Right lobe of liver (tissue), 4 donors: ENCODE results near the gene CD177.

Experiments used
- CTCF ChIP-seq, 4 donors: fragments of 200-600 bp in 3 of 4; fragments of 450-650 bp in 1 of 4; IDR thresholded peaks; one replicate each; pipeline versions ENCODE4 v1.5.1 to v1.8.0; 2016 to 2022; ENCODE audit warnings: antibody characterized with exemption in 4 of 4, mild to moderate bottlenecking in 2 of 4
- POLR2A ChIP-seq: fragments of 450-650 bp; IDR thresholded peaks from one replicate; pipeline ENCODE4 v1.6.1; 2017; ENCODE audit warnings: antibody characterized with exemption, mild to moderate bottlenecking
- donor health status: DM: no; HTN: no; CAD: no.
- donor health status: DM: no; HTN: no; CAD: no.
- donor health status: DM: no; HTN: yes; CAD: no.

DNA sequence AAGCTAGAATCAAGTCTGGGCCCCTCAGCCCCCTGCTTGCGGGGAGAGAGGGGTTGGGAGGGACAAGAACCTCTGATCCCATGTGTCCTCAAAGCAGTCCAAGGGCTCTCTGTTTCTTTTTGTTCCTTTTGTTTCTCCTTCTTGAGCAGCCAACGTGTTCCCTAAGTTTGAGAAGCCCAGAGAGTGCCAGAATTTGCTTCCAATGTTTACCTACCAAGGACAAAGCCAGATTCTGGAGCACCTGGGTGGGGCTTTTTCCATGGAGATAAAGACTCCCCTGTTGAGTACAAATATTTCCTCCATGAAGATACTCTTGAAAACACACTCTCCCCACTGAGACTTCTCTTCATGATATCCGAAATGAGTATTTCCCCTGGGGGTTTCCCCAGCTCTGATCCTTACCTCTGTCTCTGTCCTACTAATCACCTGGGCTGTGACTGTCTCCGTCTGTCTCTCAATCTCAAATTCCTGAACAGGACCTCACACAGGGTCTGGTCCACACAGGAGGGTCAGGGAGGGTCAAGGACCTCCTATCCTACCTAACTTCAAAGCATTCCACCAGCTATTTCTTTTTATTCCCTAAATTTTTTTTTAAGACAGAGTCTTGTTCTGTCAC, 27.4 kb downstream of the CD177 start:
- no peak for TF ChIP-seq POLR2A
- TF ChIP-seq CTCF (IDR thresholded peaks at IDR 0.05): no peak
